Measurements from ENCODE around the gene BTF3L4. TPM values are rescaled to one million over a fixed set of nuclear protein-coding genes. Genes with fewer than 3 reads are reported as not detected.

The BTF3L4 gene
- total RNA-seq, 1 donor from 2014 or later, result 46.1 TPM

GRCh38 chr1:52123622-52124021, 67.5 kb downstream of the BTF3L4 start:
- no peak for DNase-seq (ENCODE audit: low read depth)

- no peak for DNase-seq (ENCODE audit: low read depth)
Measured at GRCh38 chr1:52125736-52126359, 69.8 kb downstream of the BTF3L4 start.

GRCh38 chr1:52127181-52128180, 71.4 kb downstream of the BTF3L4 start:
- DNase-seq (ENCODE audit: low read depth), result peak; percentile 67

- peak; percentile 89 for DNase-seq (ENCODE audit: low read depth)
Measured at GRCh38 chr1:52139817-52140540, 83.9 kb downstream of the BTF3L4 start.

Other genes starting within 250 kb of the BTF3L4 start
- gene NRDC, start 177.6 kb upstream of the BTF3L4 start, total RNA-seq, result 62.9 and 116 TPM in 2 replicates
- 15.6 and 33.9 TPM in 2 replicates for gene RAB3B, start 65.6 kb upstream of the BTF3L4 start, total RNA-seq
- 14.1 and 15.4 TPM in 2 replicates for gene KTI12, start 22.5 kb upstream of the BTF3L4 start, total RNA-seq
- 36.1 and 55.7 TPM in 2 replicates for gene TXNDC12, start 1.1 kb upstream of the BTF3L4 start, total RNA-seq
- gene ZFYVE9, start 85.8 kb downstream of the BTF3L4 start, total RNA-seq, result 21.9 and 48.9 TPM in 2 replicates

All from renal cortical epithelial cell (primary cell).